ENCODE measurements around the gene SH3BGRL.

- TF ChIP-seq CTCF (conservative IDR thresholded peaks at IDR 0.05), result no peak
- TF ChIP-seq EZH2 (IDR thresholded peaks at IDR 0.05; ENCODE audit: low read depth), result no peak
Observed at GRCh38 chrX:81208916-81209315, 7.0 kb downstream of the SH3BGRL start.

Measured in PC-9 (cell line).